Measurements from ENCODE around the gene ZNF507. TPM values are rescaled to one million over a fixed set of nuclear protein-coding genes. Genes with fewer than 3 reads are reported as not detected.
"Not testable (repeated sequence)": the region's sequence is repeated elsewhere in the genome, so short reads cannot be mapped to it uniquely, and the experiment has no call there.

ZNF507 gene
- total RNA-seq, 1 donor from 2014 or later, result 29.6 TPM

DNA sequence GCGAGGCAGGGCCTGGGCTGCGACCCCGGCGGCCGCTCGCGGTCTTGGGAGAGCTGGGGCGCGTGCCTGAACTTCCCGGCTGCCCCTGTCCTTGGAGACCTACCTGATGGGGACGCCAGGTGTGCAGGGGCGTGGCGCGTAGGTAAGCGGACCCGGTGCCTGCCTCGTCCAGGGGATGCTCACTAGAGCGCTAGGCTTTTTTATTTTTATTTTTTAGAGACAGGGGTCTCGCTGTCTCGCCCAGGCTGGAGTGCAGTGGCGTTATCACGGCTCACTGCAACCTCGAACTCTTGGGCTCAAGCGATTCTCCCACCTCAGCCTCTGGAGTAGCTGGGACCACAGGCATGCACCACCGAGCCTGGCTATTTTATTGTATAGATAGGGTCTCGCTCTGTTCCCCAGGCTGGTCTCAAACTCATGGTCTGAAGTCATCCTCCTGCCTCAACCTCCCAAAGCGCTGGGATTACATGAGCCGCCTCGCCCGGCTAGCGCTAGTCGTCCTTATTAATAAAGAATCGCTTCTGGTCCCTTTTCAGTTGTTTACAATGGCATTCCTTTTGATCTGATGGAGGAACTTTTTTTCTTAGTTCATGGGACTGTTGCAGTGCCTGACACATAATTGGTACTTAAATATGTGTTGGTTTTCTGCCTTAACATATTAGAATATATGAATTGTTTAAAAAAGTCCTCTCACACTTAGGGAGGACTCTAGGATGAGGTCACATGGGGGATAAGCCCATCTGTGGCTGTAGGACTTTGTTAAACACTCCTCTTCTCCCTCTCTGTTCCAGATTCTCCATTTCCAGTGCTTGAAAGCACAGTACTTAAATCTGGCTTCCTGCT is 61.0 kb downstream of the ZNF507 start:
- intact Hi-C loops (cut with micrococcal nuclease), result no loop called here

DNA sequence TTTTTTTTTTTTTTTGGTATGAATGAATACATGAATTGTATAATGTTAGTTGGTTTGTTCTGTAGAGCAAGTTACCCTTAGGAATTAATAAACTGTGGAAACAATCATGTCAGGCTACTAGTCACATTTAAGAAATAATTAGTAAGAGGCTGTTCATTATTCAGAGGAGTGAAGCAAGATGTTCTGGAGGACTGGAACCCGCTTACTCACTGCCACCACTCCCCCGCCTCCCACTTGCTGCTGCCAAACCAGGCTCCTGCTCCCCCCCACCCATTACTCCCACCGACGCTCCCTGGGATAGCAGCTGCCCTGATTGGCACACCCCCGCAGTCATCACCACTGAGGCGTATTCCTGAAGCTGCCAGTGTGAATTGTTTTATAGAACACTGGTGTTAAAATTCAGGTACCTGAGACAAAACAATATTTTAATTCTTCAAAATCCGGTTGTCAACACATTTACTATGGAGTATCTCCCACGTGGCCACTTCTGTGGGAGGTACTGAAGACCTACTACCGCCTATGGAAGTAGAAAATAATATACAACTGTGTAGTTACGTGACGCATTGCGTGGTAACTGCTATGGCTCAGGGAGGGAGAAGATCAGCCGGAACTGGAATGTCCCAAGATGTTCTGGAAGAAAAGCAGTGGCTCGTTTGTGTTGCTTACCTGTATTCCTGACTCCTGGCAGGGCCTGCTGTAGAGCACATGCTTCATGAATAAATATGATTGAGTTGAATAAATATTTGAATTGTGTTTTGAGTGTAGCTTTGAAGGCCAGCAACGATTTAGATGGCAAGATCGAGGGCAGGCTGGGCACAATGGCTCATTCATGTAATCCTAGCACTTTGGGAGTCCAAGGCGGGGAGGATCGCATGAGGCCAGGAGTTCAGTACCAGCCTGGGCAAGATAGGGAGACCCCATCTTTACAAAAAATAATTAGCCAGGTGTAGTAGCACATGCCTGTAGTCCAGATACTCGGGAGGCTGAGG is 61.9 kb downstream of the ZNF507 start:
- intact Hi-C loops (cut with micrococcal nuclease), result no loop called here

- intact Hi-C loops (cut with micrococcal nuclease), result no loop called here
These were observed 69.8 kb downstream of the ZNF507 start for GRCh38 chr19:32415246-32415645.

DNA sequence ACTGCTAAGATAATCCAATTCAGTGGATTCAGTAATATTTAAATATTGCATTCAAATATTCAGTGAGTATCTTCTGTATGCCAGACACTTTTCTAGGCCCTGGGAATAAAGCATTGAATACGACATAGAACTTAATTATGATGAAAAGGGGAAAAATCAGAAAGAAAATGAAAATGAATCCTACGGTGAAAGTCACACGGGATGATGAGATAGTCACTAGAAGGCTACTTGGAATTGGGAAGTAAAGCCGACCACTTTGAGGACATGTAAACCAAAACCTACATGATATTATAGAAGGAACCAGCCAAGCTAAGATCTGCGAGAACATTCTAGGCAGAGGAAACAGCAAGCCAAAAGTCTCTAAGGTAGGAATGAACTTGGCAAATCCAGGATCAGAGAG is 70.3 kb downstream of the ZNF507 start:
- intact Hi-C loops (cut with micrococcal nuclease), result no loop called here

- intact Hi-C loops (cut with micrococcal nuclease), result no loop called here
These were observed 71.5 kb downstream of the ZNF507 start for GRCh38 chr19:32416749-32417456.

DNA sequence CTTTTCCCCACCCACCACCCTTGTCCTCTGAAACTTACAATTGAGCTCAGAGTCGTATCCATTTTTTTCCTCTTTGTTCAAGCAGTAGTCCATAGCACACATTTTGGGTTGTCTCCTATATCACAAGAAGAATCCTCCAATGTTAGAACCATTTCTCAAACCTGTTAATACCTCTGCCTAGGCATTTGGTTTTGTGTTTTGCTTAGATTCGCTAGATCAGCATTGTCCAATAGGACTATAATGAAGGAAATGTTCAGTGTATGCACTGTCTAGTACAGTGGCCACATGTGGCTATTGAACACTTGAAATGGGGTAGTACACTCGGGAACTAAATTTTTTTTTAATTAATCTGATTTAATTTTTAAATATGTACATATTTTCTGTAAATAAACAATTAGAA is 72.7 kb downstream of the ZNF507 start:
- intact Hi-C loops (cut with micrococcal nuclease), result no loop called here

DNA sequence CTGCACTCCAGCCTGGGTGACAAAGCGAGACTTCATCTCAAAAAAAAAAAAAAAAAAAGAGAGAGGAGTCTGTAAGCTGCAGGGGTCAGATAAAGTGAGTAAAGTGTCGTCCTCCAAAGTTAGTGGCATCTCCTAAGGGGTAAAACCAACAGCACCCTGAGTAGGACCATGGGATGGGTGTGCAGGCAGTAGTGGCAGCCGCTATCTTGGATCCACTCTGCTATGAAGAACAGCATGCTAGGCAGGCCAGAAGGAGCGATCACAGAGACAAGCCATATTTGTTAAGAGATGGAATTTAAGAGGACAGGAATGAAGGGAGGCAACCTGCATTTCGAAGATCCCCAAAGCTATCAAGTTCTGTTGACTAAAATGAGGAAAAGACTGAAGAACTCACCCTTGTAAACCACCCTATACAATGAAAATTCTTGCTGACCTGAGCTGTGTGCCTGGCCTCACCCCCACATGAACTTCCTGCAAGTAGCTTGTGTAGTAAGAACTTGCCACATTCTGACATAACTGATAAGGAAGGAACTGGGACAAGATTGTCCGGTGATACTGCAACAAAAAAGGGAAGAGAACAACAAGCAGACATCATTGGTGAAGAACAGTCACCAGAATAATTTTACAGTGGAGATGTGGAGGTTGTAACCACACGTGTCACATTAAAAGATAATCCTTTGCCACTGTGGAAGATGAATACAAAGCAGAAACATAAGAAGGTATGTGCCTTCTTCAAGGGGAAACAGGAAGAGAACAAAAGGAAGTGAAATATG is 76.4 kb downstream of the ZNF507 start:
- intact Hi-C loops (cut with micrococcal nuclease), result no loop called here

DNA sequence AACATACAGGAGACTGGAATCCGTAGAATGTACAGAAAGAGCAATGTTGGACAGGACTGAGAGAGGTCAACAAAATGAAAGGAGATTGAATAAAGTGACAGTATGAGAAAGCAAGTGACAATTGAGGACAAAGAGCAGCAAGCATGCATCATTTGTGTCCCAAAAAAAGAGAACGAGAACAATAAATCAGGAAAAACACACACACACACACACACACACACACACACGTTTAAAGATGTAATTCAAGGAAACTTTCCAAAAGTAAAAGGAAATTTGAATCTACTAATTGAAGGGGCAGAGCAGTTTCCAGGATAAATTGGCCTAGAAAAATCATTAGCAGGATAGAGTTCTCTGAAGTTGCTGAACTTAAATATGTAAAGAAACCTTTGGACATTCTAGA is 77.0 kb downstream of the ZNF507 start:
- intact Hi-C loops (cut with micrococcal nuclease), result no loop called here

DNA sequence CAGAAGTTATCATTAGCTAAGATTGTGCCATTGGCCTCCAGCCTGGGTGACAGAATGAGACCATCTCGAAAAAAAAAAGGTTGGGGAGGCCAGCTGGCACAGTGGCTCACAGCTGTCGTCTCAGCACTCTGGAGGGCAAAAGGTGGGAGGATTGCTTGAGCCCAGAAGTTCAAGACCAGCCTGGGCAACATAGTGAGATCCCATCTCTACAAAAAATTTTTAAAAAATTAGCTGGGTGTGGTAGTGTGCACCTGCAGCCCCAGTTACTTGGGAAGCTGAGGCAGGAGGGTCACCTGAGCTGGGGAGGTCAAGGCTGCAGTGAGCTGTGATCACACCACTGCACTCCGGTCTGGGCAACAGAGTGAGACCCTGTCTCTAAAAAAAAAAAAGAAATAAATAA is 78.5 kb downstream of the ZNF507 start:
- intact Hi-C loops (cut with micrococcal nuclease), result not testable (repeated sequence)

DNA sequence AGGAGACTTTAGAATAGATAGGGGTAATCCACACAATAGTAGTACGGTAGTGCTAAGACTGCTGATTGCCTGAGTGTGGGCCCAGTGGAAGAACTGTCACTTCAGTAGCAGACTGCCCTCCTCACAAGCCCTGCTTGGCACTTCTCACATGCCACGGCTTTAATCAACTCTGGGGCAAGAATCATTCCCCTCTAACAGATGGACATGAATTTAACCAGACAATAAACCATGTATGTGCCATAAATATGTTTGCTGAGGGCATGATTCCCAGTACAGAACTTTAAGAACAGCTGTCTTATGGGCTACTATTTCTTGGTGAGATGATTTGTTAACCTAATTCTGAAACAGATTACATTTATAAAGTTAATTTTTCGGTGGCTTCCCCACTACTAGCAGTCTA is 82.1 kb downstream of the ZNF507 start:
- intact Hi-C loops (cut with micrococcal nuclease), result no loop called here

GRCh38 chr19:32436692-32437091 is 91.3 kb downstream of the ZNF507 start:
- intact Hi-C loops (cut with micrococcal nuclease), result no loop called here

DNA sequence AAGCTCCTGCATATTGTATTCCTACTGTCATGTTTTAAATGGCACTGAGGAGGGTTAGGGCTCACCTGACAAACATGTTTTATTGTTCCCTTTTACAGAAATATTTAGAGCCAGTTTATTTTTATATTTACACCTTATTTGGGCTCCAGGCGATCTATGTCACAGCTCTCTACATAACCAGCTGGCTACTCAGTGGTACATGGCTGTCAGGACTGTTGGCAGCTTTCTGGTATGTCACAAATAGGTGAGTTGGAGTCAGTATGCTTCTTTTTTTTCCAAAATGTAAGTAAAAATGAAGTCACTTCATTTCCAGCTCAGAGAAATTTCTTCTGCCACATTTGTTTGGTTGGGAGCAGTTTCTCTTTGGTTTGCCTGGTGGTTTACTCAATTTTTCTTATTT is 91.7 kb downstream of the ZNF507 start:
- intact Hi-C loops (cut with micrococcal nuclease), result no loop called here

Other genes starting within 250 kb of the ZNF507 start
- gene DPY19L3, start 60.2 kb downstream of the ZNF507 start, total RNA-seq, result 11.3 and 15.7 TPM in 2 replicates
- 104 and 114 TPM in 2 replicates for gene PDCD5, start 235.6 kb downstream of the ZNF507 start, total RNA-seq

Measured in T-helper 2 cell treated with Interferon-gamma antibody and Interleukin-4, amounts not matched to agents 100 ng/mL and 5 ng/mL, for 36 hours (primary cell).